Keratinocyte (primary cell): ENCODE measurements around the gene PLA2G15. TPM values are rescaled to one million over a fixed set of nuclear protein-coding genes. Genes with fewer than 3 reads are reported as not detected.
A peak's percentile ranks its signal among the peaks of the same experiment; 100 is the strongest.

Experiments
- DNase-seq: peaks from one replicate; pipeline ENCODE4 v3.0.0-alpha.2; 2011; ENCODE audit warnings: low read depth, missing footprints, low spot score
- FAIRE-seq: peaks from 2 replicates; lab custom pipeline; 2011; peaks lifted over from hg19 to GRCh38; lab: Jason Lieb, UNC
- H2AFZ ChIP-seq: 2 replicates; pipeline ENCODE4 v1.6.0; 2012; ENCODE audit warnings: low read length, control low read depth, inconsistent platforms; ENCODE audit not compliant: control insufficient read depth
- H3K27ac ChIP-seq: 2 replicates; pipeline ENCODE4 v1.5.1; 2011; ENCODE audit warnings: low read length; ENCODE audit not compliant: control insufficient read depth, insufficient read depth
- H3K27me3 ChIP-seq: 3 replicates; pipeline ENCODE4 v1.6.0; 2011; ENCODE audit warnings: low read length; ENCODE audit not compliant: control insufficient read depth, insufficient read depth; ENCODE audit errors: extremely low read depth
- H3K36me3 ChIP-seq, 2 experiments: 2 replicates in 1 of 2; 3 replicates in 1 of 2; pipeline ENCODE4 v1.5.1; 2011; ENCODE audit warnings: low read length in 2 of 2, mild to moderate bottlenecking in 1 of 2; ENCODE audit not compliant: control insufficient read depth in 2 of 2, insufficient read depth in 2 of 2; ENCODE audit errors: extremely low read depth in 1 of 2
- H3K4me1 ChIP-seq: 3 replicates; pipeline ENCODE4 v1.5.1; 2011; ENCODE audit warnings: low read length; ENCODE audit not compliant: control insufficient read depth, insufficient read depth; ENCODE audit errors: extremely low read depth
- H3K4me2 ChIP-seq: 3 replicates; pipeline ENCODE4 v1.6.0; 2011; ENCODE audit warnings: low read depth, low read length; ENCODE audit not compliant: control insufficient read depth, insufficient read depth; ENCODE audit errors: extremely low read depth
- H3K4me3 ChIP-seq, 3 experiments: fragments of 200-600 bp in 1 of 3; sonication (generic) in 1 of 3; 2 replicates in 2 of 3; 3 replicates in 1 of 3; pipeline ENCODE4 v1.5.1; 2011 to 2016; ENCODE audit warnings: low read length in 3 of 3, mild to moderate bottlenecking in 3 of 3, control low read depth in 2 of 3, inconsistent platforms in 1 of 3, low read depth in 1 of 3, mixed read lengths in 1 of 3, mixed run types in 1 of 3, moderate library complexity in 1 of 3; ENCODE audit not compliant: control insufficient read depth in 2 of 3, insufficient read depth in 2 of 3; ENCODE audit errors: extremely low read depth in 1 of 3
- H3K79me2 ChIP-seq: 2 replicates; pipeline ENCODE4 v1.6.0; 2012; ENCODE audit warnings: low read length; ENCODE audit not compliant: control insufficient read depth, insufficient read depth
- H3K9ac ChIP-seq: 3 replicates; pipeline ENCODE4 v1.6.0; 2011; ENCODE audit warnings: low read length; ENCODE audit not compliant: control insufficient read depth, insufficient read depth; ENCODE audit errors: extremely low read depth
- H3K9me1 ChIP-seq: 3 replicates; pipeline ENCODE4 v1.6.0; 2011; ENCODE audit warnings: low read length; ENCODE audit not compliant: control insufficient read depth, insufficient read depth; ENCODE audit errors: extremely low read depth
- H3K9me3 ChIP-seq: 2 replicates; pipeline ENCODE4 v1.5.1; 2012; ENCODE audit warnings: low read depth, low read length; ENCODE audit not compliant: control insufficient read depth
- H4K20me1 ChIP-seq: 3 replicates; pipeline ENCODE4 v1.6.0; 2011; ENCODE audit warnings: low read length; ENCODE audit not compliant: control insufficient read depth, insufficient read depth; ENCODE audit errors: extremely low read depth
- CTCF ChIP-seq, 3 experiments: IDR thresholded peaks in 1 of 3; conservative IDR thresholded peaks in 1 of 3; optimal IDR thresholded peaks in 1 of 3; 2 replicates in 2 of 3; 3 replicates in 1 of 3; pipeline versions ENCODE3 to v1.5.1; 2011; ENCODE audit warnings: low read length in 3 of 3, mild to moderate bottlenecking in 3 of 3, moderate library complexity in 2 of 3, control low read depth in 1 of 3, inconsistent platforms in 1 of 3; ENCODE audit not compliant: insufficient read depth in 2 of 3; ENCODE audit errors: extremely low read depth in 1 of 3
- EZH2 ChIP-seq: IDR thresholded peaks from one replicate; pipeline ENCODE4 v1.6.1; 2012; ENCODE audit warnings: inconsistent platforms, mild to moderate bottlenecking, low read length, moderate library complexity
- dilution Hi-C: fragments of 300-500 bp; cut with MboI; formaldehyde crosslinking; loops from one replicate; pipeline ENCODE4 v1.7.0; 2020; ENCODE audit warnings: low sequenced_read_pairs; ENCODE audit not compliant: extremely low pct_ligation_motif_present
- polyA plus RNA-seq, 5 experiments: library from polyadenylated mRNA; depleted of rRNA in 3 of 5; stranded (reverse) in 3 of 5; stranded (forward) in 1 of 5; unstranded in 1 of 5; fragments of >200 nt; gene quantifications; 1 replicate in 1 of 5; 2 replicates in 3 of 5; 3 replicates in 1 of 5; pipeline versions ENCODE4 v1.2.1 to v1.2.3, GENCODE V29; 2011 to 2012; ENCODE audit warnings: missing spikeins in 2 of 5, low read depth in 1 of 5, low replicate concordance in 1 of 5

PLA2G15 gene
- polyA plus RNA-seq, 1 donor (not counting 4 experiments of a cell fraction or from before 2014, with no cell fraction given): 9.2 TPM

- peaks cover 32% of the 10 kb centered on the region for H3K79me2 ChIP-seq
- no peak for FAIRE-seq
Measured at GRCh38 chr16:68263559-68264127, 18.5 kb downstream of the PLA2G15 start.

GRCh38 chr16:68264128-68265077 lies 19.2 kb downstream of the PLA2G15 start, which contains the start of gene SLC7A6:
Gene SLC7A6, plus strand, starts transcription at chr16:68264526. Its CDS starts 10,201 bp downstream, at chr16:68274727.
- FAIRE-seq (no peak), DNase-seq (no peak)
- Histone ChIP-seq H3K4me3 (peak within 1 kb of the TSS; percentile 82 to 94 (median 88)), H3K36me3 (peaks cover 12 to 14% of the 10 kb centered on the region in 2 experiments), H4K20me1 (peaks cover 2% of the 10 kb centered on the region), H3K9ac (peak within 1 kb of the TSS; percentile 90), H3K4me1 (peaks cover 22% of the 10 kb centered on the region), H3K9me1 (no peaks in the 10 kb centered on the region), H2AFZ (peak within 1 kb of the TSS; percentile 86), H3K4me2 (peak within 1 kb of the TSS; percentile 98), H3K79me2 (peaks cover 38% of the 10 kb centered on the region), H3K27me3 (no peaks in the 10 kb centered on the region), H3K9me3 (no peaks in the 10 kb centered on the region), H3K27ac (peak within 1 kb of the TSS; percentile 87)
- dilution Hi-C loops: no loop called here
- TF ChIP-seq EZH2 (no peak), CTCF (optimal IDR thresholded peaks at IDR 0.05 in 1 of 3, IDR thresholded peaks at IDR 0.05 in 1 of 3, conservative IDR thresholded peaks at IDR 0.05 in 1 of 3; ENCODE audit: extremely low read depth in 1 of 3, insufficient read depth in 2 of 3, low read length in 3 of 3) (peak; percentile 55 to 84 (median 67))

More at GRCh38 chr16:68263559-68264127, 18.5 kb downstream of the PLA2G15 start:
- H3K4me1 ChIP-seq: peaks cover 22% of the 10 kb centered on the region
- H3K9ac ChIP-seq: peak overlapping the region; percentile 90
- H3K9me1 ChIP-seq: no peaks in the 10 kb centered on the region
- H3K4me2 ChIP-seq: peak overlapping the region; percentile 78
- TF ChIP-seq EZH2: no peak
- TF ChIP-seq CTCF (optimal IDR thresholded peaks at IDR 0.05 in 1 of 3, IDR thresholded peaks at IDR 0.05 in 1 of 3, conservative IDR thresholded peaks at IDR 0.05 in 1 of 3; ENCODE audit: extremely low read depth in 1 of 3, insufficient read depth in 2 of 3, low read length in 3 of 3): no peak
- H3K4me3 ChIP-seq: peak overlapping the region; percentile 68 to 94 (median 82)
- dilution Hi-C loops: no loop called here
- no peak for DNase-seq
- peak overlapping the region; percentile 86 for H2AFZ ChIP-seq
- peaks cover 17% of the 10 kb centered on the region in 2 experiments for H3K36me3 ChIP-seq
- no peaks in the 10 kb centered on the region for H3K27me3 ChIP-seq
- peaks cover 2% of the 10 kb centered on the region for H4K20me1 ChIP-seq
- H3K9me3 ChIP-seq: no peaks in the 10 kb centered on the region
- H3K27ac ChIP-seq: peak overlapping the region; percentile 87
